HG02610 (cell line): ENCODE measurements around the gene HOXC13.

Experiments used
- ATAC-seq: cut with Tn5 transposase; IDR thresholded peaks from one replicate; pipeline ENCODE4 v1.9.1; 2021; ENCODE audit warnings: mild to moderate bottlenecking, moderate library complexity; ENCODE audit not compliant: unreplicated experiment

Gene HOXC13

GRCh38 chr12:53939141-53940108 is 794 bp downstream of the HOXC13 start:
- no peak for ATAC-seq

- no peak for ATAC-seq
Measured at GRCh38 chr12:53940443-53941014, 1.9 kb downstream of the HOXC13 start.

GRCh38 chr12:53941187-53941586 is 2.6 kb downstream of the HOXC13 start:
- no peak for ATAC-seq

DNA sequence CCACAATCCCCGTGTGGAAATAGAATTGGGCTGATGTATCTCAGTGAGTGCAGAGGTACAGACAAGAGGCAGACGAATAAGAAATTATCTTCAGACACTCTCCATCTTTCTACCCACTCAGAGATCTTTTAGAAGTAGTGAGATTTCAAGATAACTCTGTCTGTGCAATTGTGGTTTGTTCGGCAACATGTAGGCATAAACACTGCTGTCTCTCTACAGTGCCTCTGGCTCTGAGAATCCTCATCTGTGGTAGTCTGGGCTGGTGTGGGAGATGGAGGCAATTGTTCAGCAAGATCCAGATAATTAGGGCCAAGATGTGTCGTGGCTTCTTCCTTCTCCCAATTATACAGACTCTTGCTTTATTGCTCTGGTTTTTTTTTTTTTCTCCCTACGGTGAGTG is 3.1 kb downstream of the HOXC13 start:
- no peak for ATAC-seq

DNA sequence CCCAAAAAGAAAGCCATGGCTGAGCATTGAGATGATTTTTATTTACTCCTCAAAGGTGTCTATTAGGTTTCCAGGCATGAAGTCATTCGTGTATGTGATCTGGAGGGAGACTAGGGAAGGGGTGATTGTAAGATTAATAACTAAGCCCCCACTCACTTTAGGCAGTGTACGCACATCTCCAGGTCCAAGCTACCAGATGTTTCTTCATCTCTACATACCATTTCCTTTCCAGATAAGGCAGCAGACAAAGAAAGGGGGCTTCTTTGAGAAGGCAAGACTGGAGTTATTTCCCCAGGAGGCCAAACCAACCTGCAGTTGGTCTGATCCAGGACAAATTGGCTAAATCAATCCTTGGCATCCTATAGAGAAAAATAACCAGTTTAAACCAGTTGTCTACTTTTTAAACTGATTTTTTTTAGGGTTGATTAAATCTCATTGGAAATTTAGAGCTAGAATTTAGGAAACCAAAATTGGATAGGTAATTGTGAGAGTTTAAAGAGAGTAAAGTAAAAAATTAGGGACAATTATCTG is 3.9 kb downstream of the HOXC13 start:
- ATAC-seq: no peak

DNA sequence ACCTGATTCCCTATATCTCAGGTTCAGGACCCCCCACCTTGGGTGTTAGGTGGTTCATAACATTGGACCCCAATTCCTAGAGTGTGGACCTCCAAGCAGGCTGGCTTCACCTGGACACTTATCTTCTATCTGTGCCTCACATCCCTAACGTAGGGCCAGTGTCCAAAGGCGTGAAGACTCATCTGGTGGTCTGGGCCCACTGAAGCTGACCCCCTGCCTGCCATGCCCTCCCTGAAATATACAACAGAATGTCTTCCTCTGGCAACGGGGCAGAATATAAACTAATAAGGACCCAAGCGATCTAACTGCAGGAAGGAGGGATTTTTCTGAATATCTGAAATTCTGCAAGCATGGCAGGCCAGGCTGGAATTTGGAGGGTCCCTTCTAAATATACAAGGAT is 5.6 kb downstream of the HOXC13 start:
- ATAC-seq: no peak

- ATAC-seq: no peak
Measured at GRCh38 chr12:53944907-53945847, 6.5 kb downstream of the HOXC13 start.

DNA sequence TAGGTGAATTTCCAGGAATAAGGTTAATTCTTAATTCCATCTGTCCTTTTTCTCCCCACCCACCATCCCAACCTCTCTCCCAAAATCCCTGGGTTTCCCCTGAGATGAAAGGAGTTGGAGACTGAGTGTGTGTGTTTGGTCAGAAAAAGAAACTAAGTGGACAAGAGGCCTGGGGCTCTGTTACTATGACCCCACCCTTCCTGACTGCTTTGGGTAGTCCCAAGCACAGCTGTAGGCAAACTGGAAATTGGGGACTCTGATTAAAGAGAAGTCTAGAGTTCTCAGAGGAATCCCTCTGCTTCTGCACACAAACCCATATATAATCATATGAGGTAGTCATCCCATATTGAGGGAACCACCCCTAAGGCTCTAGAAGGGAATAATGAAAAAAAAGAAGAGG is 9.1 kb downstream of the HOXC13 start:
- no peak for ATAC-seq

DNA sequence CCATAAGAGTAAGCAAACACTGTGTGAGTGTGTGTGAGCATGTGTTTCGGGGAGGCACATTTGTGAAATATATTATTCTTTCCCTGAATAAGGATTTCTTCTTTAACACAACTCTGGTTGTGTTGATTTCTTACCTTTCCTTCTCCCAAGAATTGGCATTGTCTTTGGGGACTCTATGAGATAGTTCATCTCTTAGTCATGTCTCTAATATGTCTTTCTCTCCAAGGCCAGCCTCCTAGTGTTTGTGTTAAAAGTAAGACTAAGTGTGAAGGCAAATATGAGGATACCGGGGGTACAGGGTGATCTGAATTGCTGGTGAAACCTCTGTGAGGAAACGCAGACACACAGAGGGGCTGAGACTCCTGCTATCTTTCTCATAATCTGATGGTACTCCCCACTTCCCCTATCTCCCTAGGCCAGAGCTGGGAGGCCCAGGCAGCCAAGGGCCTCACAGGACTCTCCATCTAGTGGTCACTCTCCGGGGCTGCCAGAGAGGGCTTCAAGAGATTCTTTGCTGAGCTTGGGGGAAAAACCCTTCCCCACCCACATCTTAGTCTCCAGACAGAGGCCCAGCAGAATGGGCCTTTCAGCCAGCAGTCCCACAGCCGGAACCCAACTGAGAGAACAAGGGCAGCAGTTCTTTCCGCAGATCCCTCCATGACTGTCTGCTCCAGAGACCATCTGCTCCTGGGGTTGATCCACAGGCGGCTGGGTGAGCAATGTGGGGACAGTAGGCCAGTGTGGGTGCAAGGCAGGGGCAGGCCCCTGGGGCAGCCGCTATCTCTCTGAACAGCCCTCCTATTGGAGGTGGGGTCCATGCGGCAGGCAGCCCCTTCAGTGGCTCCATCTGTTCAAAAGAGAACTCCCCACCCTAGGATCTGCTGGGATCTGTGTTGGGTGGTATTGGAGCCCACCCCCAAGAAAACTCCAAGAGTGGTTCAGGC is 10.3 kb downstream of the HOXC13 start:
- no peak for ATAC-seq

DNA sequence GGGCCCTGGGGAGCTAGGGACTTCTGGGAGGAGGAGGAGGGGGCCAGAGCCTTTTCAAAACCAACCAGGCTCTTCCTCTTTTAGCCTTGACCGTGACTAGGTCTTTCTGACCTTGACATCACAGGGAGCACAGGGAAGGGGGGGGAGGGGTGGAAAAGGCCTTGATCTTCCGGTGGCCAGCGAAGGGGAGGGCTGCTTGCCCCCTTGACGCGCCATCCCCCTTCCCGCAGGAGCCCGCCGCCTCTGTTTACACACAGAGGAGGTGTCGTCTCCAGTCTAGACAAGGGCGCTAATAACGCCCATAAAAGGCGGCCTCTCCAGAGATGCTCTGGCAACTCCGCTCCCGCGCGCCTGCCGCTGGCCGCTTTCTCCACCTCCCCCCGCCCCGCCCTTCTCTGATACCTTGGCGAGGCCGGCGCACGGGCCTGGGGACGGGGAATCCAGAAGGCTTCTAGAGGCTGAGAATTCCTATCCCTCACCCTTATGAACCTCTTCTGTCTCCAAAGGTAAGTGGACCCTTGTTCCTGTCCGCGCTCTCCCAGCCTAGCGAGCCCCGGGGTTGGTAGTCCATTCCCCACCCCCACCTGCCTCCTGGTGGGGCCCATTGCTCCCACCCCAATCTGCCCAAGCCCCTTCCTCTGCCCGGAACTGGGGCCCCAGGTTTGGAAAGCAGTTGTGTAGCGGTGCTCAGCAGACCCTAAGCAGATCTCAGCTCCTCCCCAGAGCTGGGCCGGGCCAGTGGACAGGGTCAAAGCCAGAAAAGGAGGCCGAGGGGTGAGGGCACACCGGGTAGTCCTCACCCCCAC is 11.2 kb downstream of the HOXC13 start:
- no peak for ATAC-seq

- no peak for ATAC-seq
Measured at GRCh38 chr12:53950437-53950773, 11.8 kb downstream of the HOXC13 start.

DNA sequence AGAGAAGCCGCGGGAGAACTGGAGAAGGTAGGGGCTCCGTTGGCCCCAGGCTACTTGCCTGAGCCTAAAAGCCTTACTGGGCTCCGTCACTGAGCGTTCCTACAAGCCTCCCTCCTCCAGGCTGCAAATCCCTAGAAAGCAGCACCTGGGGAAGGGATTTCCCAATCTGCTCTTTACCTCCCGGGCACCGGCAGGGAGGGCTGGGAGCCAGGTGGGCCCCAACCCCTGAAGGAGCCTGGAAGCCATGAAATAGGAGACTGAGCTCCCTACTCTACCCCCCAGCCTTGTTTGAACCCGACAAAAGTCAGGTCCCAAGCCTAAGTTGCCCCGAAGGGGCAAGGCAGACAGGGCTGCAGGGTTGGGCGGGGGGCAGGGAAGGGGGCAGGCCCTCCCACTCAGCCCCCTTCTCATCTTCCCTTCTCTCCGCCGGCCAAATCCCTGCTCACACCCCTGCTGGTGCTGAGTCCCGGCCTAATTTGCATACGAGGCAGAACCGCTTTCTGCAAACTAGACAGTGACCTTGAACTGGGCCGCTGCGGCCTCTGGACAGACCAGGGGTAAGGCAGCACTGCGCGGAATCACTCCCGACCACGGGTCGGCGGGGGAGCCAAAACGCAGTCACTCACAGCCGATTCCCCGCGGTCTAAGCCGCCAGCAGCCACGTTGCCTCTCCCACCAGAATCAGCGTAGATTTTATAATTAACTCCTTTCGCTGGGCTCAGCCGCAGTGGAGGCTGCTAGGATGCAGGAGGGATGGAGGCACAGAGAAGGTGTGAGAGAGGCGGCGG is 12.4 kb downstream of the HOXC13 start:
- no peak for ATAC-seq

DNA sequence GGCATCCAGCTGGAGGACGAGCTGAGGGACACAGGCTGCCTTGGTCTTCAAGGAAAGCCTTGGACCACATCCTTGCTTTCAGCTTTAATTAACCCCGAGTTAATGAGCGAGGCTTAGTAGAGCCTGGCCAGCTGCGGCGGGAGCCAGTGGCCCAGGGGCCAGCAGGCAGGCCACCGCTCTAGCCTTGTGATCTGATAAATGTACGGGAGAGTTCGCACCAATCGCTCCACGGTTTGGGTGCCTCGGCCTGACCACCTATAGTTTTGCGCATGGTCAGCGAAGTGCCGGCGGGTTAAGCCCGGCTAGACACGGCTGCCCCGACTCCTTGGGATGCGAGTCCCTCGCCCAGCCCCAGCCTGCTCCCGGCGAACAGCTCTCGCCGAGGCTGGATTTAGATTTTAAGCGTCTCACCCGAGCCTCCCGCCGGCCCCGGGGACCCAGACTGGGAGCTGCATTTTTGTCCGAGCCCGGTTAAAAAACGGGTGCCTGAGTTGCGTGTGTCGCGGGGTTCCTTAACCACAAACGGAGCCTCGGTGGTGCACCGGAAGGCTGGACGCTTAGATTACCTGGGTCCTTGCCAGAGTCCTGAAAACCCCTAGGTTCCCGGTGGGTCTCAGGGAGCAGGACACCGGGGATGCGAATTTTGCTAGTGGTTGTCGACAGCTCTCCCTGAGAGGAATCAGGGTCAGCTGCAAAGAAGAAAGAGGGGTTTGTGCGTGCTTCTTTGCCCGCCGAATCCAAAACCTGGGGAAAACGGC is 13.1 kb downstream of the HOXC13 start:
- no peak for ATAC-seq

DNA sequence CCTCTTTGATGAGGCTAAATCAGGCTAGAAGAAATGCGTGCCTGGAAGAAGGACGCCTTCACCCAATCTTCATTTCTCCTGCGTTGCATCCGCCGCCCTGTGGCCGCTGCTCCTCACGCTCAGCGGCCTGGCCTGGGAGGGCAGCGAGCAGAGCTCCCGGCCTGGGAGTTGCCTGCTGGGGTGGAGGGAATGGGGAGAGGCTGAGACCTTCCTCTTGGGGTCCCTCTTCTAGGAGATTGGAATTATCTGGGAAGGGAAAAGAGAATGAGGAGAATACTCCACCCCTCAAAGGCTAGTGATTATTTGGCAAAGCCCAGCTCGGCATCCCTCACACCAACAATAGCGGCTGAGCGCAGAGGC is 13.7 kb downstream of the HOXC13 start:
- ATAC-seq: no peak

DNA sequence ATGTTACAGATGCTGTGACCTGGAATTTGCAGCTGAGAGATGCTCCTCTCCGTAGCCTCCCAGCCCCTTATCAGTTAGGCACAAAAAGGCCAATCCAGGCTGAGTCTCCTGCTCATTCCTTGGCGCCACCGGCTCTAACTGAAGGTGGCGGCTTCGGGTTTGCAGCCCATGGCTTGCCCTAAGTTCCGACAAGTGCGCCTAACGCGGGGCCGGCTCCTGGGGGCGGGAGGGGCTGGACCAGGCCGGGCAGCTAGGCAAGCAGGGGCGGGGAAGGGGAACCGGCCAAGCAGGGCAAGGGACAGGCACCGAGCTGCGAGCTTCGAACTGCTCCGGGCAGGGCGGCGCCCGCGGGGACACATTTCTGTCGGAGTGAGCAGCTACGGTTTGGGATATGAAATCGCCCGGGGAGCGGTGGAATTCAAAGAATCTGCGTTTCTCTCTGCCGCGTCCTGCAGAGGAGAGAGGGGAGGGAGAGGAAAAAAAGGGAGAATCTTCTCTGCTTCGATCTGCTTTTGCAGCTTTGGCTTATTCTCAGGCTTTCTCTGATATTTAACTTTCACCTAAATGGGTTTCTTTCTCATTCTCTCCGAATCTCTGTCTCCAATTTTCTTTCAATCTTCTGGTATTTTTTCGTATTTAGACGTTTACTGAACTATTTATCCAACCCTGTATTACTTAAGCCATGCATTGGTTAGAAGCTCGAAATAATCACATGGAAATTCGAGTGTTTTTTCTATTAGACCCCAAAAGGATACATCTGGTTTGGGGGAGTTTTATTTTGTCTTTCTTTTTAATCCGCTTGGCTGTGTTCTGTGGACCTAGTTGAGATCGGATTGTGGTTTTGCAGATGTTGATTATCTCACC is 14.5 kb downstream of the HOXC13 start:
- no peak for ATAC-seq

GRCh38 chr12:53953831-53954693 is 15.4 kb downstream of the HOXC13 start:
- ATAC-seq: no peak
